Cerebellar cortex (tissue), 1 donor: Measurements from ENCODE around the gene CAMTA2.

Source experiments
- DNase-seq: peaks from one replicate; pipeline ENCODE4 v3.0.0-alpha.2; 2015; ENCODE audit warnings: low spot score

CAMTA2 gene

GRCh38 chr17:4999430-5000093, 12.1 kb upstream of the CAMTA2 start:
- DNase-seq, result no peak

GRCh38 chr17:4998732-4999429, 11.4 kb upstream of the CAMTA2 start:
- no peak for DNase-seq

GRCh38 chr17:4998027-4998731, 10.7 kb upstream of the CAMTA2 start:
- DNase-seq, result no peak

- peak; percentile 92 for DNase-seq
Measured at GRCh38 chr17:4997302-4998026, 10.0 kb upstream of the CAMTA2 start, which contains the start of the genes INCA1 and KIF1C. TSS of gene INCA1 (minus strand) at chr17:4997522. CDS start at chr17:4994437, 3,085 bp downstream. TSS of gene KIF1C (plus strand) at chr17:4997950. CDS start at chr17:5000247, 2,297 bp downstream.

GRCh38 chr17:4994081-4994595, 6.7 kb upstream of the CAMTA2 start:
- no peak for DNase-seq

GRCh38 chr17:4987767-4988567, 492 bp upstream of the CAMTA2 start:
- DNase-seq, result no peak

- peak; percentile 55 for DNase-seq
Measured at GRCh38 chr17:4986403-4986802, 1.1 kb downstream of the CAMTA2 start.

GRCh38 chr17:4982305-4982704, 5.2 kb downstream of the CAMTA2 start:
- no peak for DNase-seq

- DNase-seq, result peak; percentile 65
Measured at GRCh38 chr17:4980644-4981216, 6.7 kb downstream of the CAMTA2 start.

GRCh38 chr17:4978726-4979125, 8.7 kb downstream of the CAMTA2 start:
- no peak for DNase-seq

GRCh38 chr17:4974115-4974670, 13.3 kb downstream of the CAMTA2 start:
- DNase-seq, result no peak

GRCh38 chr17:4973256-4974114, 14.0 kb downstream of the CAMTA2 start:
- DNase-seq, result no peak

- no peak for DNase-seq
Measured at GRCh38 chr17:4972752-4973151, 14.7 kb downstream of the CAMTA2 start.

GRCh38 chr17:4972322-4972721, 15.2 kb downstream of the CAMTA2 start:
- no peak for DNase-seq

GRCh38 chr17:4971826-4972225, 15.6 kb downstream of the CAMTA2 start:
- no peak for DNase-seq

- DNase-seq, result no peak
Measured at GRCh38 chr17:4970273-4970672, 17.2 kb downstream of the CAMTA2 start.

- no peak for DNase-seq
Measured at GRCh38 chr17:4969551-4970173, 17.8 kb downstream of the CAMTA2 start.

- DNase-seq, result no peak
Measured at GRCh38 chr17:4969047-4969550, 18.4 kb downstream of the CAMTA2 start.
